ENCODE data around the gene C3orf18. TPM values are rescaled to one million over a fixed set of nuclear protein-coding genes. Genes with fewer than 3 reads are reported as not detected.

Gene C3orf18
- total RNA-seq, 2 donors from 2014 or later: 7.8 to 19.0 TPM

DNA sequence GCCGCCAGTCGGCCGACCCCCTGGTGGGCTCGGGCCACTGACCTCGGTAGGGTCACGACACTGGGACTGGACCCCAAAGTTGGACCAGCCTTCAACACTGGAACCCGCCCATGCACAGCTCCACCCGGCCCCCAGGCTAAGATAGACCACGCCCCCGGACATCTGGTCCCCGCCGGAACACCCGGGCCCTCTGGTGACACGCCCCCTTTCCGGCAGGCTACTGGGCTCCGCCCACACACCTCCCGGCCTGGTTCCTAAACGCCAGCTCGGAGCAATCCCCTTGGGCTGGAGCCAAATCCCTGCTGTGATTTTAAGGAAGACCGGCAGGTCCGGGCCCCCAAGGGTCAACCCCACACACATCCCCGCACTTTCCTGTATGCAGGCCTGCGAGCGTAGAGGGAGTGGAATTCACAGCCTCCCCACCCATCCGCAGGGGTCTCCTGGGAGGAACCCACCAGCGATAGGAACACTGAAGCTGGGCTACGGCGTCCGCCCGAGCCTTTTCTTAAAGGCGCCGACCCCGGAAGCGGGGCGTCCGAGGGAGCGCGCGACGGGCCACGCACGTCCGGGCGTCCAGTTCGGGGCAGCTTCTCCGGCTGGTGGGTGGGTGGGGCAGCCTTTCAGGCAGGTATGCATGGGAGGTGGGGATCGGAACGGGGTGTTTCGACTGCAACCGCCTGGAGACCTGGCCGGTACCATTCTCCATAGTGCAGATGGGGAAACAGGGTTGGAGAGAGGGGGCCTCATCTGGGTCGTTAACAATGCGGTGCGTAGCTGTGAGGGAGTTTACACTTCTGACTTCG lies 1.6 kb upstream of the C3orf18 start, which contains the start of gene HEMK1:
Gene HEMK1 (plus strand): TSS at position 576 of the 803 bp plus-strand sequence. CDS start 1,583 bp downstream, outside the sequence.
- no peak for TF ChIP-seq CTCF (IDR thresholded peaks at IDR 0.05)
- Histone ChIP-seq H3K4me3 (peak within 1 kb of the TSS; percentile 76), H3K4me1 (ENCODE audit: control insufficient read depth in 1 of 2, low read depth in 2 of 2) (peaks cover 5 to 40% of the 10 kb centered on the region in 2 donors), H3K27ac (peak within 1 kb of the TSS; percentile 85 to 87), H3K36me3 (no peaks in the 10 kb centered on the region), H3K9me3 (no peaks in the 10 kb centered on the region), H3K27me3 (replicated peaks; ENCODE audit: insufficient read depth) (no peaks in the 10 kb centered on the region)
- DNase-seq (ENCODE audit: low spot score): peak; percentile 96
- ATAC-seq (ENCODE audit: insufficient number of reproducible peaks, low FRiP score, low read depth): peak; percentile 88

DNA sequence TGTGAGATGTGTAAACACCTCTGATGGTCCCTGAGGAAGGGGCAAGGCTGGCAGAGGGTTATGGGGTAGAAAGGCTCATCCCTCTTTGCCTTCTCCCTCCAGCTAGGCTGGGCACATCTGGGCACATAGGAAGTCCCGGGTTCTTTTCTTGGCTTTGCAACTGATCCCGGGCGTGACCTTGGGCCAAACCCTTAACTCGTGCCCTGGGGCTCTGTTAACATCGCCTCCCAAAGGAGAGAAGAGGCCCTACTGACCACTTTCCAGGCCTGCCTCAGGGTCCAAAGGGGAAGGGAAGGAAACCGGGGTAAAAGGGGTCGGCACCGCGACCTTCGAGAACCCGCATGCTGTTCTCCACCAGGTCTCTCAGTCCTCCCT lies 549 bp downstream of the C3orf18 start:
- H3K4me3 ChIP-seq: peak overlapping the region; percentile 76
- ATAC-seq (ENCODE audit: insufficient number of reproducible peaks, low FRiP score, low read depth) (no peak), DNase-seq (ENCODE audit: low spot score) (no peak)
- H3K4me1 ChIP-seq (ENCODE audit: control insufficient read depth in 1 of 2, low read depth in 2 of 2): peaks cover 5 to 34% of the 10 kb centered on the region in 2 donors
- H3K27ac ChIP-seq: peak overlapping the region; percentile 64 to 87
- H3K9me3 ChIP-seq: no peaks in the 10 kb centered on the region
- H3K27me3 ChIP-seq (replicated peaks; ENCODE audit: insufficient read depth): no peaks in the 10 kb centered on the region
- no peak for TF ChIP-seq CTCF (IDR thresholded peaks at IDR 0.05)
- no peaks in the 10 kb centered on the region for H3K36me3 ChIP-seq

GRCh38 chr3:50564321-50564720 lies 3.2 kb downstream of the C3orf18 start:
- H3K27ac ChIP-seq: no peak overlapping the region
- no peaks in the 10 kb centered on the region for H3K9me3 ChIP-seq
- H3K27me3 ChIP-seq (replicated peaks; ENCODE audit: insufficient read depth): no peaks in the 10 kb centered on the region
- DNase-seq (ENCODE audit: low spot score): no peak
- no peak for TF ChIP-seq CTCF (IDR thresholded peaks at IDR 0.05)
- peaks cover 5 to 24% of the 10 kb centered on the region in 2 donors for H3K4me1 ChIP-seq (ENCODE audit: control insufficient read depth in 1 of 2, low read depth in 2 of 2)
- no peaks in the 10 kb centered on the region for H3K36me3 ChIP-seq
- H3K4me3 ChIP-seq: no peak overlapping the region
- ATAC-seq (ENCODE audit: insufficient number of reproducible peaks, low FRiP score, low read depth): no peak

- no peak for TF ChIP-seq CTCF (IDR thresholded peaks at IDR 0.05)
- DNase-seq (ENCODE audit: low spot score) (no peak), ATAC-seq (ENCODE audit: insufficient number of reproducible peaks, low FRiP score, low read depth) (no peak)
- no peak overlapping the region for H3K27ac ChIP-seq
- H3K4me3 ChIP-seq: no peak overlapping the region
- H3K4me1 ChIP-seq (ENCODE audit: control insufficient read depth in 1 of 2, low read depth in 2 of 2): peaks cover 5 to 24% of the 10 kb centered on the region in 2 donors
- no peaks in the 10 kb centered on the region for H3K27me3 ChIP-seq (replicated peaks; ENCODE audit: insufficient read depth)
- H3K36me3 ChIP-seq: no peaks in the 10 kb centered on the region
- H3K9me3 ChIP-seq: no peaks in the 10 kb centered on the region
These were observed 3.7 kb downstream of the C3orf18 start for GRCh38 chr3:50563867-50564266.

DNA sequence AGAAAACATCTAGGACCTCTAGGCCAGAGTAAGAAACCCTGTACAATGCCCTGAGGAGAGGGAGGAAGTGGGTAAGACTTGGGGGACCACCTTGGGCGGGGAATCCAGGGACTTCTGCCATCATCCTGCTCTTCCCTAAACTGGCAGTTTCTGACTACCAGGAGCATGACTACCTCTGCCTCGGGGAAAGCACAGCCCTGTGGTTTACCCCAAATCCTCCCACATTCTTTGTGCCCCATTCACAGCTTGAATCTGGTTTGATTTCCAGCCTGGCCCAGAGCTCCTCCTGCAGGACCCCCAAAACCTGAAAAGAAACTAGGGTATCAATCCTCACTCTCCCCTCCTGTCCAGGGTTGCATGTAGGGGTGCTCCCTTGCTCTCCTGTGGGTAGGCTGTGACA lies 4.7 kb downstream of the C3orf18 start:
- H3K36me3 ChIP-seq: no peaks in the 10 kb centered on the region
- H3K4me1 ChIP-seq (ENCODE audit: control insufficient read depth in 1 of 2, low read depth in 2 of 2): peaks cover 5 to 18% of the 10 kb centered on the region in 2 donors
- H3K9me3 ChIP-seq: no peaks in the 10 kb centered on the region
- DNase-seq (ENCODE audit: low spot score): no peak
- H3K4me3 ChIP-seq: no peak overlapping the region
- H3K27ac ChIP-seq: no peak overlapping the region
- H3K27me3 ChIP-seq (replicated peaks; ENCODE audit: insufficient read depth): no peaks in the 10 kb centered on the region
- no peak for ATAC-seq (ENCODE audit: insufficient number of reproducible peaks, low FRiP score, low read depth)
- no peak for TF ChIP-seq CTCF (IDR thresholded peaks at IDR 0.05)

All from thoracic aorta (tissue), 2 donors.